Ishikawa (cell line): ENCODE measurements around the gene LRIT2.

Experiments used
- CEBPB ChIP-seq: IDR thresholded peaks from 2 replicates; pipeline ENCODE4 v1.6.1; 2012
- CREB1 ChIP-seq: IDR thresholded peaks from 2 replicates; pipeline ENCODE4 v1.6.1; 2012; ENCODE audit warnings: low read depth
- EGR1 ChIP-seq: IDR thresholded peaks from 2 replicates; pipeline ENCODE4 v1.6.1; 2012
- EP300 ChIP-seq: IDR thresholded peaks from 2 replicates; pipeline ENCODE4 v1.6.1; 2012; ENCODE audit warnings: borderline replicate concordance
- FOXM1 ChIP-seq: IDR thresholded peaks from 2 replicates; pipeline ENCODE4 v1.6.1; 2012; ENCODE audit warnings: low read depth, borderline replicate concordance
- NFIC ChIP-seq: IDR thresholded peaks from 2 replicates; pipeline ENCODE4 v1.6.1; 2012
- RAD21 ChIP-seq: IDR thresholded peaks from 2 replicates; pipeline ENCODE4 v1.6.1; 2012; ENCODE audit warnings: low read depth
- TAF1 ChIP-seq: IDR thresholded peaks from 2 replicates; pipeline ENCODE4 v1.6.1; 2012; ENCODE audit warnings: low read depth, mild to moderate bottlenecking
- TCF12 ChIP-seq: IDR thresholded peaks from 2 replicates; pipeline ENCODE4 v1.6.1; 2012; ENCODE audit warnings: low read depth
- TEAD4 ChIP-seq: IDR thresholded peaks from 2 replicates; pipeline ENCODE4 v1.6.1; 2012
- YY1 ChIP-seq: IDR thresholded peaks from 2 replicates; pipeline ENCODE4 v1.6.1; 2012; ENCODE audit warnings: low read depth
- ZBTB7A ChIP-seq: IDR thresholded peaks from 2 replicates; pipeline ENCODE4 v1.6.1; 2012; ENCODE audit warnings: low read depth
- TF ChIP-seq, protein P1 (sequence below): IDR thresholded peaks from 2 replicates; pipeline ENCODE4 v1.6.1; 2012
- TF ChIP-seq, protein P2 (sequence below): IDR thresholded peaks from 2 replicates; pipeline ENCODE4 v1.6.1; 2012
- TF ChIP-seq, protein P3 (sequence below): IDR thresholded peaks from 2 replicates; pipeline ENCODE4 v1.6.1; 2012; ENCODE audit warnings: low read depth, mild to moderate bottlenecking

The LRIT2 gene

GRCh38 chr10:84247496-84247895, 22.2 kb upstream of the LRIT2 start:
- TF ChIP-seq ZBTB7A (no peak), EP300 (no peak), TEAD4 (no peak), CEBPB (no peak), NFIC (no peak), EGR1 (no peak), CREB1 (no peak), RAD21 (no peak), FOXM1 (no peak)
- TF ChIP-seq, protein P1, sequence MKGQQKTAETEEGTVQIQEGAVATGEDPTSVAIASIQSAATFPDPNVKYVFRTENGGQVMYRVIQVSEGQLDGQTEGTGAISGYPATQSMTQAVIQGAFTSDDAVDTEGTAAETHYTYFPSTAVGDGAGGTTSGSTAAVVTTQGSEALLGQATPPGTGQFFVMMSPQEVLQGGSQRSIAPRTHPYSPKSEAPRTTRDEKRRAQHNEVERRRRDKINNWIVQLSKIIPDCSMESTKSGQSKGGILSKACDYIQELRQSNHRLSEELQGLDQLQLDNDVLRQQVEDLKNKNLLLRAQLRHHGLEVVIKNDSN, result no peak
- TF ChIP-seq, protein P2, sequence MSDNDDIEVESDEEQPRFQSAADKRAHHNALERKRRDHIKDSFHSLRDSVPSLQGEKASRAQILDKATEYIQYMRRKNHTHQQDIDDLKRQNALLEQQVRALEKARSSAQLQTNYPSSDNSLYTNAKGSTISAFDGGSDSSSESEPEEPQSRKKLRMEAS, result no peak

- TF ChIP-seq, protein P3, sequence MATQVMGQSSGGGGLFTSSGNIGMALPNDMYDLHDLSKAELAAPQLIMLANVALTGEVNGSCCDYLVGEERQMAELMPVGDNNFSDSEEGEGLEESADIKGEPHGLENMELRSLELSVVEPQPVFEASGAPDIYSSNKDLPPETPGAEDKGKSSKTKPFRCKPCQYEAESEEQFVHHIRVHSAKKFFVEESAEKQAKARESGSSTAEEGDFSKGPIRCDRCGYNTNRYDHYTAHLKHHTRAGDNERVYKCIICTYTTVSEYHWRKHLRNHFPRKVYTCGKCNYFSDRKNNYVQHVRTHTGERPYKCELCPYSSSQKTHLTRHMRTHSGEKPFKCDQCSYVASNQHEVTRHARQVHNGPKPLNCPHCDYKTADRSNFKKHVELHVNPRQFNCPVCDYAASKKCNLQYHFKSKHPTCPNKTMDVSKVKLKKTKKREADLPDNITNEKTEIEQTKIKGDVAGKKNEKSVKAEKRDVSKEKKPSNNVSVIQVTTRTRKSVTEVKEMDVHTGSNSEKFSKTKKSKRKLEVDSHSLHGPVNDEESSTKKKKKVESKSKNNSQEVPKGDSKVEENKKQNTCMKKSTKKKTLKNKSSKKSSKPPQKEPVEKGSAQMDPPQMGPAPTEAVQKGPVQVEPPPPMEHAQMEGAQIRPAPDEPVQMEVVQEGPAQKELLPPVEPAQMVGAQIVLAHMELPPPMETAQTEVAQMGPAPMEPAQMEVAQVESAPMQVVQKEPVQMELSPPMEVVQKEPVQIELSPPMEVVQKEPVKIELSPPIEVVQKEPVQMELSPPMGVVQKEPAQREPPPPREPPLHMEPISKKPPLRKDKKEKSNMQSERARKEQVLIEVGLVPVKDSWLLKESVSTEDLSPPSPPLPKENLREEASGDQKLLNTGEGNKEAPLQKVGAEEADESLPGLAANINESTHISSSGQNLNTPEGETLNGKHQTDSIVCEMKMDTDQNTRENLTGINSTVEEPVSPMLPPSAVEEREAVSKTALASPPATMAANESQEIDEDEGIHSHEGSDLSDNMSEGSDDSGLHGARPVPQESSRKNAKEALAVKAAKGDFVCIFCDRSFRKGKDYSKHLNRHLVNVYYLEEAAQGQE, result no peak
- no peak for TF ChIP-seq CREB1
- no peak for TF ChIP-seq TCF12
- TF ChIP-seq NFIC, result no peak
Observed at GRCh38 chr10:84244651-84245270, 19.4 kb upstream of the LRIT2 start, which contains the start of gene RGR. TSS of gene RGR (plus strand) at chr10:84245053. CDS start at chr10:84245091, 38 bp downstream.

- no peak for TF ChIP-seq CEBPB
- TF ChIP-seq TEAD4, result no peak
- TF ChIP-seq, protein P2, result no peak
- no peak for TF ChIP-seq EP300
- TF ChIP-seq, protein P1, result no peak
- TF ChIP-seq, protein P3, result no peak
- no peak for TF ChIP-seq TAF1
- TF ChIP-seq EGR1, result no peak
- TF ChIP-seq TCF12, result no peak
- no peak for TF ChIP-seq FOXM1
- TF ChIP-seq ZBTB7A, result no peak
- no peak for TF ChIP-seq YY1
- no peak for TF ChIP-seq RAD21
- TF ChIP-seq NFIC, result no peak
Observed at GRCh38 chr10:84243759-84244158, 18.4 kb upstream of the LRIT2 start.

DNA sequence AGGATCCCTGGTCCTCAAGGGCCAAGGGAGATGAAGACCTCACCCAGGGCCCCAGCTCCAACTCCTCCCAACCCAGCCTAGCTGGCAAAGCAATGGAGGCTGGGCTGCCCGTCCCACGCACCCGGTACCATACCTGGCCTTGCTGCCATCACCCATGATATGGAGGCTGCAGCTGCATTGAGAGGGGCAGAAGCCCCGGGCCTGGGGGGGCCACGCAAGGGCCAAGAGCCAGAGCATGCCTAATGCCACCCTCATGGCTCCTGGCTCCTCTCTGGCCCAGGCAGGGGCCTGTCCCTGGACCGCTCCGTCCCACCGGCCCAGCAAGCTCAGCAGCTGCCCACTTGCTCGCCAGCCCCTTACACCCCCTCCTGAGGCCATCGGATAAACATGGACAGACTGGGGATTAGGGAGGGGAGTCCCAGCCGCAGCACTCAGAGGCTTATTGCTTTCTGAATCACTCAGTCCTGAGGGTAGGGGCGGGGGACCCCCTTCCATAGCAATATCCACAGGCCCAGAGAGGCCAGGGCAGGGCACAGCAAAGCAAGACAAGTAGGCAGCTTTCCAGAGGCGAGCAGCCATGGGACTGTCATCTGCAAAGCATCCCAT, 15.9 kb upstream of the LRIT2 start, which contains the start of gene LRIT1:
LRIT1 (minus strand) TSS at position 362 of the 606 bp plus-strand sequence; CDS start at position 255, 107 bp downstream.
- TF ChIP-seq TCF12 (no peak), NFIC (no peak)
- TF ChIP-seq, protein P3, result no peak

DNA sequence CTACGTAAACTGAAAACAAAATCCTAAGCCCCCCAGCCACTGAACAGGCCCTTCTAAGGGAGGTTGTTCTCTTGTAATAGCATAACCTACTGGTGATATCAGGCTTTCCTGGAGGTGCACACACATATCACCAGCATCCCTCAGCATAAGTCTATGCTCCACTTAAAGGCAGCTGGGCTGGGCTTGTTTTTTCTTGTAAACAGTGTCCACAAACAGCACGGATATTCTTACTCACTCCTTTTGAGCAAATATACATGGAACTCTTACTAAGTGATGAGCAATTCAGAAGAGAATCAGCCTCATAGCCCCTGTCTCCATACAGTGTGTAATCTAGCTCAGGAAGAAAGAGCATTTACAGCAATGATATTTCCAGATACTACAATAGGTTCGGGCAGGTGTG, 13.6 kb upstream of the LRIT2 start:
- TF ChIP-seq, protein P3, result no peak
- TF ChIP-seq, protein P1, result no peak
